GM21825 (cell line): Measurements from ENCODE around the gene SEMA3D.

ENCODE experiments used
- ATAC-seq: cut with Tn5 transposase; IDR thresholded peaks from one replicate; pipeline ENCODE4 v1.9.1; 2021; ENCODE audit warnings: mild to moderate bottlenecking, moderate library complexity; ENCODE audit not compliant: unreplicated experiment

Gene SEMA3D

GRCh38 chr7:85081846-85082245, 105.0 kb downstream of the SEMA3D start:
- ATAC-seq, result no peak

- no peak for ATAC-seq
These were observed 105.5 kb downstream of the SEMA3D start for GRCh38 chr7:85081392-85081791.

- no peak for ATAC-seq
These were observed 107.4 kb downstream of the SEMA3D start for GRCh38 chr7:85079434-85079833.

- no peak for ATAC-seq
These were observed 108.7 kb downstream of the SEMA3D start for GRCh38 chr7:85078181-85078580.

GRCh38 chr7:85075864-85076263, 111.0 kb downstream of the SEMA3D start:
- no peak for ATAC-seq

GRCh38 chr7:85074992-85075391, 111.9 kb downstream of the SEMA3D start:
- ATAC-seq, result no peak

GRCh38 chr7:85074016-85074415, 112.8 kb downstream of the SEMA3D start:
- ATAC-seq, result no peak

GRCh38 chr7:85070967-85071628, 115.8 kb downstream of the SEMA3D start:
- no peak for ATAC-seq

- ATAC-seq, result no peak
These were observed 118.1 kb downstream of the SEMA3D start for GRCh38 chr7:85068799-85069198.

GRCh38 chr7:85067371-85067770, 119.5 kb downstream of the SEMA3D start:
- ATAC-seq, result no peak

GRCh38 chr7:85065888-85066485, 120.9 kb downstream of the SEMA3D start:
- no peak for ATAC-seq

GRCh38 chr7:85065306-85065705, 121.5 kb downstream of the SEMA3D start:
- no peak for ATAC-seq

GRCh38 chr7:85062651-85063050, 124.2 kb downstream of the SEMA3D start:
- ATAC-seq, result no peak

- no peak for ATAC-seq
These were observed 125.4 kb downstream of the SEMA3D start for GRCh38 chr7:85061456-85061855.

GRCh38 chr7:85060696-85061095, 126.2 kb downstream of the SEMA3D start:
- no peak for ATAC-seq

- ATAC-seq, result no peak
These were observed 130.9 kb downstream of the SEMA3D start for GRCh38 chr7:85055906-85056305.

- ATAC-seq, result no peak
These were observed 131.7 kb downstream of the SEMA3D start for GRCh38 chr7:85055196-85055595.

- no peak for ATAC-seq
These were observed 132.6 kb downstream of the SEMA3D start for GRCh38 chr7:85054306-85054705.

- no peak for ATAC-seq
These were observed 134.0 kb downstream of the SEMA3D start for GRCh38 chr7:85052894-85053293.

- ATAC-seq, result no peak
These were observed 134.7 kb downstream of the SEMA3D start for GRCh38 chr7:85052056-85052737.

GRCh38 chr7:85046534-85046933, 140.3 kb downstream of the SEMA3D start:
- ATAC-seq, result no peak

GRCh38 chr7:85041605-85042216, 145.1 kb downstream of the SEMA3D start:
- ATAC-seq, result peak; percentile 60
